KOPT-K1 (cell line): Measurements from ENCODE around the gene LRFN5.
"Not testable (repeated sequence)": the region's sequence is repeated elsewhere in the genome, so short reads cannot be mapped to it uniquely, and the experiment has no call there.

Source experiments
- H3K27ac ChIP-seq: fragments of 200-600 bp; sonication (generic); 2 replicates; pipeline ENCODE4 v1.5.1; 2016; ENCODE audit warnings: antibody characterized with exemption, mild to moderate bottlenecking, low read depth, low read length; ENCODE audit not compliant: poor library complexity, severe bottlenecking
- H3K36me3 ChIP-seq: fragments of 200-600 bp; sonication (generic); 2 replicates; pipeline ENCODE4 v1.5.1; 2017; ENCODE audit warnings: antibody characterized with exemption, mild to moderate bottlenecking, low read length, moderate library complexity; ENCODE audit not compliant: insufficient read depth
- H3K9me3 ChIP-seq: fragments of 200-600 bp; sonication (generic); 2 replicates; pipeline ENCODE4 v1.5.1; 2017; ENCODE audit warnings: antibody characterized with exemption, low read length, mild to moderate bottlenecking; ENCODE audit not compliant: insufficient read depth, poor library complexity, severe bottlenecking

LRFN5 gene

DNA sequence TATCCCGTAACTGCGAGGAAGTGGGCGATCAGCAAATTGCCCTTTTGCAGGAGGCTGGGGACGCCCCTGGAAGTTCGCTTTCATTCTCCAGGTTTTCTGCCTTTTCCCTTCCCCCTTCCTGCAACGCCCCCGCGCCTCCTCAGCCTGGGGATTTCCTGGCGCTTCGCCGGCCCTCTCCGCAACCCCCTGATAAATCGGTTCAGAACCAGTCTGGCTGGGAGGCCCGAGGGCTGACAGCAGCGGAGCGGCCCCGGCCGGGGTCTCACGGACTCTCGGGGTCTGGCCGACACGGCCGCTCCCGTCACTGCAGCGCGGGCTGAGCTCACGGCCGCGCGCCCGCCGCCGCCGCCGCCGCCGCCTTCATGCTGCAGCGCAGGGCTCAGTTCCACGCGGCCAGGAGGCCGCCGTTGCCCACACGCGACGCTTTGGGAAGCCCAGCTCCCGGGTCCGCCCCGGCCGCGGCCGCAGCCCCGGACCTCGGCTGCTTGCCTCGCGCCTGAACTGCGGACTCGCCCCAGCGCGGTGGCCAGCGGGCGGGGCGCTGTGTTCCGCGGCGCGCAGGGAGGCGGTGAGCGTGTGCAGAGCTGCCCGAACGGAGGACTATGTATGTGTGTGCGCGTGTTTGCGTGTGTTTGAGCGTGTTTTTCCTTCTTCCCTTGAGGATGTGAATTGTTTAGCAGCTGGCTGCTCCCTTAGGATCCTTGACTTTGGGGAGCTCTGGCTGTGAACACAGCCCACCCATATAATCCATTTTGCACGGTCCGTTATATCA lies at the start of gene LRFN5:
TSS of gene LRFN5 (plus strand) at position 345 of the 772 bp plus-strand sequence.
- Histone ChIP-seq H3K36me3 (no peaks in the 10 kb centered on the region), H3K27ac (no peak within 1 kb of the TSS), H3K9me3 (no peaks in the 10 kb centered on the region)

- H3K36me3 ChIP-seq, result no peaks in the 10 kb centered on the region
- H3K9me3 ChIP-seq, result no peaks in the 10 kb centered on the region
- H3K27ac ChIP-seq, result no peak overlapping the region
Measured at GRCh38 chr14:41558490-41558889, 48.2 kb upstream of the LRFN5 start.

DNA sequence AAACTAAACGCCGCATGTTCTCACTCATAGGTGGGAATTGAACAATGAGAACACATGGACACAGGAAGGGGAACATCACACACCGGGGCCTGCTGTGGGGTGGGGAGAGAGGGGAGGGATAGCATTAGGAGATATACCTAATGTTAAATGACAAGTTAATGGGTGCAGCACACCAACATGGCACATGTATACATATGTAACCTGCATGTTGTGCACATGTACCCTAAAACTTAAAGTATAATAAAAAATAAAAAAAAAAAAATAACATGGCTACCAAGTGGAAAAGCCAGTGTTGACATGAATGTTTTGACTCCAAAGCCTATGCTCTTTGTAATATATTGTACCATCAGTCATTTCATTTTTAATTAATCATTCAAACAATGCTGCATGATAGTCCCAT lies 39.8 kb upstream of the LRFN5 start:
- H3K9me3 ChIP-seq, result not testable (repeated sequence)

GRCh38 chr14:41568979-41569378 lies 37.7 kb upstream of the LRFN5 start:
- no peaks in the 10 kb centered on the region for H3K9me3 ChIP-seq
- no peaks in the 10 kb centered on the region for H3K36me3 ChIP-seq
- no peak overlapping the region for H3K27ac ChIP-seq

More for the DNA sequence above, 39.8 kb upstream of the LRFN5 start:
- not testable (repeated sequence) for H3K27ac ChIP-seq, H3K36me3 ChIP-seq

DNA sequence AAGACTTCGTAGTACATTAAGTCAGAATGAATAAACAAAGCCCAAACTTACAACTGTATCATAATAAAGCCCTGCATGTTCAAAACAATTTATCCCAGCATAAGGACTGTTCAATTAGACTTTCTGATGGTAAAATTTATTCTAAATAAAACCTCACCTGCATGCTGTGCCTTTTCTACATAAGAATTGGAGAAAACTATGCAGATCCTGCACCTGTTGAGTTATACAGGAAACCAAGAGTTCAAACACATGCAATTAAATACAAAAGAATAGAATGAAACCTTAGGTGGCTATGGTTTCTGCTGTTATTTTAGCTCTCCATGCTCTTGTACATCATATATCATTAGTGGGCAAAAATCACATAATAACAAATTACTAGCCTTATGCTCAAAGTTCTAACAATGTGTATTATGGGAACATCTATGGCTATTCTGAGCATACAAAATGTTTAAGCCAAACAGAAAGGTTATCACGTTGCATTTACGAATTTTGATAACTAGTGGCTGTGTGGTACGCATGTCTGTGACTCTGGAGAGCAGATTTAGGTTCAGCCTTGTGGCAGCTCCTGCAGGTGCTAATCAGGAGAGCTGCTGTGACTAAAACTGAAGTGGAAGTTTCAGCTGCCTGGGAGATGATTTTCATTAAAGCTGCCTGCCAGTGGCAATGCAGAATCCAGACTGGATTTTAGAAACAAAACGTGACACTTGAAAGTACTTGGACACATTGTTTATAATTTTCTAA lies 36.1 kb upstream of the LRFN5 start:
- Histone ChIP-seq H3K36me3 (no peaks in the 10 kb centered on the region), H3K9me3 (no peaks in the 10 kb centered on the region)

GRCh38 chr14:41586237-41586636 lies 20.4 kb upstream of the LRFN5 start:
- Histone ChIP-seq H3K9me3 (no peaks in the 10 kb centered on the region), H3K36me3 (no peaks in the 10 kb centered on the region), H3K27ac (no peak overlapping the region)

More for the DNA sequence above, 36.1 kb upstream of the LRFN5 start:
- no peak overlapping the region for H3K27ac ChIP-seq

- H3K36me3 ChIP-seq, result no peaks in the 10 kb centered on the region
- no peaks in the 10 kb centered on the region for H3K9me3 ChIP-seq
- no peak overlapping the region for H3K27ac ChIP-seq
Measured at GRCh38 chr14:41597647-41598046, 9.0 kb upstream of the LRFN5 start.

DNA sequence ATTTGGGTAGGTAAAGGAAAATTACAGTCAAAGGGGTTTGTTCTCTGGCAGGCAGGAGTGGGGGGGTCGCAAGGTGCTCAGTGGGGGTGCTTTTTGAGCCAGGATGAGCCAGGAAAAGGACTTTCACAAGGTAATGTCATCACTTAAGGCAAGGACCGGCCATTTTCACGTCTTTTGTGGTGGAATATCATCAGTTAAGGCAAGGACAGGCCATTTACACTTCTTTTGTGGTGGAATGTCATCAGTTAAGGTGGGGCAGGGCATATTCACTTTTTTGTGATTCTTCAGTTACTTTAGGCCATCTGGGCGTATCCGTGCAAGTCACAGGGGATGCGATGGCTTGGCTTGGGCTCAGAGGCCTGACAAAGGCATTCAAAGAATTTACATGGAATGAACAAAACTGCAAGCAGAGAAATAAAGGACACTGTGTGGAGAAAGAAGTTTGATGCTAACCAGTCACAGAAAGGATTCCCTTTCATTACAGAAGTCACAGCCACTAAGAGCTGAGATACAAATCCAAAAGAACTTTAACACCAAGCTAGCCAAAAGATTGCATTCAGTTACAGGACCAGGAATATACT lies 6.8 kb upstream of the LRFN5 start:
- H3K9me3 ChIP-seq, H3K27ac ChIP-seq, H3K36me3 ChIP-seq: not testable (repeated sequence)

DNA sequence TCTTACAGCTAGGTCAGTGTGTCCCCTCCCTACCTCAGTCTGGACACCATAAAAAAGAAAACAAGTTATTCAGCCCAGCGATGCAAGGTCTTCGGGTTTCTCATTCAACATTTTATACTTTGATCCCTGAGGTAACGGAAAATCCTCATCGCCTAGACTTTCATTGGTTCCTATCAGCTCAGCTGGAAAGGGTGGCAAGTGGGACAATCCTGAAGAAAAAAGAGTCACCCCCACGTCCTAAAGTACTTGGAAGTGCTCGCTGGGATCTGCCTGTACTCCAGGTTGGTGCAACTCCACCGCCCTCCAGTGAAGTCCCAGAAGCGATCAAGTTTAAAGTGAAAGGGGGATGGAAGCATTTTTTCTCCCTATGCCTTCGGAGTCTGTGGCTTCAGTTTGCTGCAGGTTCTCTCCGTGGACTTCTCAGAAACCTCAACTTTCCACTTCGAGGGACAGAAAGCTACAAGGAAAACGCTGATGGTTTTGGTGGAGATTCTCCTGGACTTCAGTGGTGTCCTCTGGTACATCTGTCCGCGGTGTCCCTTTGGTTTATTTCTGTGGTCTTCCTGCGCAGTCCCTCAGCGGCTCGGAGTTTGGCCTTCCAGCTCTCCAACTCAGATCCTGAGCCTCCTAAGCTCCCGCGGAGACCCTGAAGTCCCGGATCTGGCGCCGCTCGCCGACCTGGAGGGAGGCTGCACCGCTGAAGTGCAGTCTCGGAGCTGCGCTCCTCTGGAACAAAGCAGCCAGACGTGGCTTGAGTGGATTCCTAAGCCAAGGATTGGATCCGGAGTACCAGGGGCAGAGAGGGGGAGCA lies 1.8 kb upstream of the LRFN5 start:
- Histone ChIP-seq H3K9me3 (no peaks in the 10 kb centered on the region), H3K27ac (no peak overlapping the region), H3K36me3 (no peaks in the 10 kb centered on the region)

DNA sequence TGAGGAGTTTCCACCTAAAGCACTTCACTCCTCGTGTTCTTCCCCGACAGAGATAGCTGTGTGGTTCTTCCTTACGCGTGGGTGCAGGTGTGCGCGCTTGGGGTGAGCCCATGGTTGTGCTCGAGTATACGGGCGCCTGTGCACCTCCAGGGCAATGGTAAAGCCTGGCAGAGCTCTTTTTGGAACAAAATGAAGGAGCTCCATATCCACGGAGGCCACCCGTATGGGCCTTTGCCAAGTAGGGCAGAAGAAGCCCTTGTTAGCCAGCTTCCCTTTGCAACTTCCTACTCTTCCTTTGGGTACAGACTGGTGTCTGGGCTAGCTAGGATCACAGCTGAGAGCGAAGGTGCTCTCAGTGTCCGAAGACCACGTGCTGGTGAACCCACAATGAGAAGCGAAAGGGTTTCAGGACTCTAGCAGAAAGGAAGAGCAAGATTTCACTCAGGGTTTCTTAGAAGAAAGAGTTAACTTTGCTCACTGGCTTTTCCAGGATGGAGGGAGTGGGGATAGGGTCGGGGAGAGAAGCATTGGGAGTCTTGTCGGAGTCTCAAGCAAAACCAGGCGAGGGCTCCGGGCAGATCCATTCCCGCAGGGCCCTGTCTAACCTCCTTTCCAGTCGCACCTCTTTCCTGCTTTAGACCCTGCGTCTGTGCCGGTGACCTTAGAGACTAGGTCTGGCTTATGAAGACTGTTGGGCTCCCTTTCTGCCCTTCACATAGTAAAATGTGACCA lies 960 bp upstream of the LRFN5 start:
- no peak overlapping the region for H3K27ac ChIP-seq
- H3K9me3 ChIP-seq, result no peaks in the 10 kb centered on the region

GRCh38 chr14:41606282-41606531 lies 469 bp upstream of the LRFN5 start:
- Histone ChIP-seq H3K36me3 (no peaks in the 10 kb centered on the region), H3K27ac (no peak overlapping the region), H3K9me3 (no peaks in the 10 kb centered on the region)

More for the DNA sequence above, 960 bp upstream of the LRFN5 start:
- H3K36me3 ChIP-seq, result no peaks in the 10 kb centered on the region

DNA sequence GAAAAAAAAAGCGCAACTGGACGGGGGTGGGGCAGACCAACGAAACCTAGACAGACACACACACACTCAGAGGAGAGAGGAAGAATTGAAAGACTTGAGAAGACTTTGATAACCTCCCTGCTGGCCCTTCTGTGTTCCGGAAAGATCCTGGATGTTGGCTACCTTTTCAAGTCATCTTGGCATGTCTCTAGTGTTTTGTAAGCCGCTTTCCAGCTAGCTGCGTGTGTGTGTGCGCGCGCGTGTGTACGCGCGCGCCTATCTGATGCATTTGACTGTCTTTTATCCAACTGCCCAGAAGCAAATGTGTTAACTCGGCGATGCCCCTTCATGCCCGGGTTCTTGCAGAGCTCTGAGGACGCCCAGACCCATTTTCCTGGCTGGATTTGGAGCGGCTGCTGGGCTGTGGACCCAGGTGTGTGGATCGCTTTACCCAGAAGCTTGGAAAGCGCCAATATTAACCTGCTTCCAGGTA lies 664 bp downstream of the LRFN5 start:
- Histone ChIP-seq H3K27ac (no peak overlapping the region), H3K9me3 (no peaks in the 10 kb centered on the region), H3K36me3 (no peaks in the 10 kb centered on the region)

DNA sequence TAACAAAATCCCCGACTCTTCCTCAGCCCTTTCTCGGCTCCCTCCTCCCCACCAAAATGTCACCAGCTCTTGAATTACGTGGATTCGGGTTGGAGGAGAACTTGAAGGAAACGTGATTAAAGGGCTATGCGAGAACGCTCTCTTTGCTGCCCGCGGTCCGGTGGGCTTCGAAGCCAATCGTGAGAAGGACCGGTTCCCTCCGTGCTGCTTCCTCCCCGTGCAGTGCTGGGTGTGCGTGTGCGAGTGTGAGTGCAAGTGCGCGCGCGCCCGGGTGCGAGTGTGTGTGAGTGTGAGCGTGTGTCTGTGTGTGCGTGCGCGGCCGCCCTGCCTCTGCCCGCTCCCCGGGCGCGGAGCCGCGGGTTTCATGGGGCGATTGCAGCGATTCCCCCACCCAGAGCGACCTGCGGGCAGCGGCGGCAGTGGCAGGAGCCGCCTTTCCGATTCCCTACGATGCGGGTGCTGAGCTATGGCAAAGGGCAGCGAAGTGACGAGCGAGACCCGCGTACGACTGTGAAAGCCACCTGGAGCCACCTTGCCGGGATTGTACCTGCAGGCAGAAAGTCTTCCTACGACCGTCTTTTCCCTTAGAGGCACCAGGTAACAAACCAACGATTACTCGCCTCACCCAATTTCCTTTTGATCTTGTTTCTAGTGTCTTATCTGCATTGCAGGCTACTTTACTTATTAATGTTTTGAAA lies 1.4 kb downstream of the LRFN5 start:
- Histone ChIP-seq H3K9me3 (no peaks in the 10 kb centered on the region), H3K36me3 (no peaks in the 10 kb centered on the region), H3K27ac (no peak overlapping the region)
